A673 (cell line): ENCODE measurements around the gene SRP54. TPM values are rescaled to one million over a fixed set of nuclear protein-coding genes. Genes with fewer than 3 reads are reported as not detected.

Source experiments
- BruUV-seq: library from RNA; stranded (reverse); fragments of 400-500 nt; replicated peaks from 2 replicates; lab custom pipeline; 2021; lab: Mats Ljungman, UMichigan
- CTCF ChIA-PET: fragments of 300-600 bp; sonication (Branson Sonifier 250); formaldehyde crosslinking; loops from one replicate; lab custom pipeline; 2022; ENCODE audit warnings: antibody characterized with exemption; lab: Charles Lee
- POLR2A ChIA-PET: fragments of 300-600 bp; sonication (Branson Sonifier 250); formaldehyde crosslinking; loops from one replicate; lab custom pipeline; 2022; ENCODE audit warnings: antibody characterized with exemption; ENCODE audit not compliant: low non-redundant PET; lab: Charles Lee
- DNase-seq: peaks from one replicate; pipeline ENCODE4 v3.0.0-alpha.2; 2015; ENCODE audit warnings: low spot score
- H3K27ac ChIP-seq: fragments of 200-600 bp; sonication (generic); 2 replicates; pipeline ENCODE4 v1.5.1; 2016; ENCODE audit warnings: mixed run types, low read depth, mild to moderate bottlenecking, mixed read lengths, antibody characterized with exemption, low read length; ENCODE audit not compliant: poor library complexity, severe bottlenecking
- H3K27me3 ChIP-seq: fragments of 200-600 bp; sonication (generic); replicated peaks from 2 replicates; pipeline ENCODE4 v1.6.1; 2017; ENCODE audit warnings: mixed run types, low read depth, mild to moderate bottlenecking, mixed read lengths, antibody characterized with exemption, low read length; ENCODE audit not compliant: insufficient read depth, poor library complexity
- H3K36me3 ChIP-seq: fragments of 200-600 bp; sonication (generic); 2 replicates; pipeline ENCODE4 v1.6.1; 2016; ENCODE audit warnings: mixed run types, mild to moderate bottlenecking, mixed read lengths, antibody characterized with exemption, low read length; ENCODE audit not compliant: insufficient read depth, poor library complexity, severe bottlenecking
- H3K4me1 ChIP-seq: fragments of 200-600 bp; sonication (generic); 2 replicates; pipeline ENCODE4 v1.6.1; 2017; ENCODE audit warnings: mixed run types, mild to moderate bottlenecking, mixed read lengths, antibody characterized with exemption, low read length; ENCODE audit not compliant: insufficient read depth, poor library complexity, severe bottlenecking
- H3K4me3 ChIP-seq: fragments of 200-600 bp; sonication (generic); 2 replicates; pipeline ENCODE4 v1.5.1; 2016; ENCODE audit warnings: low read depth, mixed run types, mild to moderate bottlenecking, mixed read lengths, low read length; ENCODE audit not compliant: poor library complexity, severe bottlenecking
- H3K9me3 ChIP-seq: fragments of 200-600 bp; sonication (generic); 2 replicates; pipeline ENCODE4 v1.6.1; 2016; ENCODE audit warnings: mixed run types, low read depth, mild to moderate bottlenecking, mixed read lengths, antibody characterized with exemption, low read length; ENCODE audit not compliant: poor library complexity, severe bottlenecking
- EZH2 ChIP-seq: fragments of 200-600 bp; sonication (generic); IDR thresholded peaks from 2 replicates; pipeline ENCODE4 v1.6.1; 2017; ENCODE audit warnings: borderline replicate concordance, low read depth, mild to moderate bottlenecking, mixed read lengths, antibody characterized with exemption, low read length; ENCODE audit not compliant: poor library complexity, severe bottlenecking
- intact Hi-C: fragments of 100-400 bp; cut with micrococcal nuclease; formaldehyde crosslinking; loops from one replicate; pipeline ENCODE4 v1.10.0; 2022; ENCODE audit not compliant: unreplicated experiment
- total RNA-seq: library from RNA; stranded (reverse); gene quantifications from 2 replicates; pipeline ENCODE4 v1.2.3, GENCODE V29; 2021
- TF ChIP-seq, protein P1 (sequence below): fragments of 300-800, 200-600 bp; sonication (generic); conservative IDR thresholded peaks from 2 replicates; pipeline ENCODE4 v1.5.1; 2017; ENCODE audit warnings: low read depth, mild to moderate bottlenecking, antibody characterized with exemption, low read length, moderate library complexity, mixed read lengths

SRP54 gene
- total RNA-seq, 1 experiment from 2014 or later: 60.2 TPM

DNA sequence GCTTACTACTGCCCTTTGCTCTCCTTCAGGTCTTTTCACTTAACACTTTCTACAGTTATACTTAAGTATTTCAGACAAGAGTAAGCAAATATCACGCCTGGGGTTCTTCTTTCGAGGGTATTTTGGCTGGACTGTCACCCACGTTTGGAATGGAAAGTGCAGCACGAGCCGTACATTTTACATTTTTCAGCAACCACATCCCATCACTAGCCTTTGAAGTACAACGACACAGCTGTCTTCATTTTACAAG lies 62.9 kb downstream of the SRP54 start:
- TF ChIP-seq, protein P1, sequence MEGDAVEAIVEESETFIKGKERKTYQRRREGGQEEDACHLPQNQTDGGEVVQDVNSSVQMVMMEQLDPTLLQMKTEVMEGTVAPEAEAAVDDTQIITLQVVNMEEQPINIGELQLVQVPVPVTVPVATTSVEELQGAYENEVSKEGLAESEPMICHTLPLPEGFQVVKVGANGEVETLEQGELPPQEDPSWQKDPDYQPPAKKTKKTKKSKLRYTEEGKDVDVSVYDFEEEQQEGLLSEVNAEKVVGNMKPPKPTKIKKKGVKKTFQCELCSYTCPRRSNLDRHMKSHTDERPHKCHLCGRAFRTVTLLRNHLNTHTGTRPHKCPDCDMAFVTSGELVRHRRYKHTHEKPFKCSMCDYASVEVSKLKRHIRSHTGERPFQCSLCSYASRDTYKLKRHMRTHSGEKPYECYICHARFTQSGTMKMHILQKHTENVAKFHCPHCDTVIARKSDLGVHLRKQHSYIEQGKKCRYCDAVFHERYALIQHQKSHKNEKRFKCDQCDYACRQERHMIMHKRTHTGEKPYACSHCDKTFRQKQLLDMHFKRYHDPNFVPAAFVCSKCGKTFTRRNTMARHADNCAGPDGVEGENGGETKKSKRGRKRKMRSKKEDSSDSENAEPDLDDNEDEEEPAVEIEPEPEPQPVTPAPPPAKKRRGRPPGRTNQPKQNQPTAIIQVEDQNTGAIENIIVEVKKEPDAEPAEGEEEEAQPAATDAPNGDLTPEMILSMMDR: no peak
- no peak for TF ChIP-seq EZH2
- peak overlapping the region; percentile 76 for H3K27ac ChIP-seq
- no peaks in the 10 kb centered on the region for H3K36me3 ChIP-seq
- no TSS peak for BruUV-seq
- ChIA-PET CTCF (interaction anchor here (0.6 kb wide), 1 partner anchor 18 kb away, joined by 8 read pairs; no protein-coding TSS in a partner anchor), POLR2A (no interaction called here)
- peaks cover 5% of the 10 kb centered on the region for H3K4me1 ChIP-seq
- no peak for DNase-seq
- H3K27me3 ChIP-seq: no peaks in the 10 kb centered on the region
- no peaks in the 10 kb centered on the region for H3K9me3 ChIP-seq
- H3K4me3 ChIP-seq: peak overlapping the region; percentile 81
- intact Hi-C loops: loop anchor here (10.0 kb wide), 1 partner anchor 359 kb away; the partner anchor contains the start of gene NFKBIA

GRCh38 chr14:35046048-35046750 lies 63.4 kb downstream of the SRP54 start, which contains the start of gene FAM177A1:
Gene FAM177A1 (plus strand): TSS chr14:35046272. CDS start chr14:35046464, 192 bp downstream.
- no TSS peak for BruUV-seq
- no peak for TF ChIP-seq EZH2
- TF ChIP-seq, protein P1: no peak
- Histone ChIP-seq H3K9me3 (no peaks in the 10 kb centered on the region), H3K4me3 (peak within 1 kb of the TSS; percentile 81), H3K36me3 (no peaks in the 10 kb centered on the region), H3K27me3 (no peaks in the 10 kb centered on the region), H3K27ac (peak within 1 kb of the TSS; percentile 86), H3K4me1 (peaks cover 5% of the 10 kb centered on the region)
- intact Hi-C loops: loop anchor here (10.0 kb wide), 1 partner anchor 359 kb away; the partner anchor contains the start of gene NFKBIA
- ChIA-PET CTCF (interaction anchor here (0.6 kb wide), 2 partner anchors 17 to 21 kb away, joined by 5 to 8 read pairs; no protein-coding TSS in a partner anchor), POLR2A (no interaction called here)
- peak; percentile 97 for DNase-seq

GRCh38 chr14:35046751-35047536 lies 64.2 kb downstream of the SRP54 start:
- peak overlapping the region; percentile 81 for H3K4me3 ChIP-seq
- no peaks in the 10 kb centered on the region for H3K27me3 ChIP-seq
- ChIA-PET POLR2A (no interaction called here), CTCF (interaction anchor here (0.6 kb wide), 1 partner anchor 21 kb away, joined by 5 read pairs; no protein-coding TSS in a partner anchor)
- no peaks in the 10 kb centered on the region for H3K9me3 ChIP-seq
- no peak for TF ChIP-seq EZH2
- TF ChIP-seq, protein P1: no peak
- intact Hi-C loops: loop anchor here (10.0 kb wide), 1 partner anchor 358 kb away; the partner anchor contains the start of gene NFKBIA
- no peaks in the 10 kb centered on the region for H3K36me3 ChIP-seq
- peaks cover 5% of the 10 kb centered on the region for H3K4me1 ChIP-seq
- H3K27ac ChIP-seq: peak overlapping the region; percentile 86
- BruUV-seq: no TSS peak
- no peak for DNase-seq
